Suprapubic skin (tissue), 4 donors: Measurements from ENCODE around the gene LRRTM4.

Experiments used
- CTCF ChIP-seq, 2 donors: fragments of 200-600 bp in 1 of 2; fragments of 450-650 bp in 1 of 2; sonication (generic) in 1 of 2; IDR thresholded peaks; one replicate each; pipeline ENCODE4 v1.5.1; 2016 to 2019; ENCODE audit warnings: antibody characterized with exemption in 2 of 2, mild to moderate bottlenecking in 1 of 2, moderate library complexity in 1 of 2
- EP300 ChIP-seq: sonication (generic); formaldehyde crosslinking; IDR thresholded peaks from one replicate; pipeline ENCODE4 v1.6.1; 2017; ENCODE audit warnings: antibody characterized with exemption
- POLR2A ChIP-seq, 2 donors: fragments of 450-650 bp; IDR thresholded peaks; one replicate each; pipeline ENCODE4 v1.6.1; 2017; ENCODE audit warnings: antibody characterized with exemption in 2 of 2, mild to moderate bottlenecking in 2 of 2, moderate library complexity in 2 of 2
- POLR2AphosphoS5 ChIP-seq, 3 donors: sonication (generic); formaldehyde crosslinking; IDR thresholded peaks; one replicate each; pipeline ENCODE4 v1.6.1; 2017; ENCODE audit warnings: antibody characterized with exemption in 3 of 3

DNA sequence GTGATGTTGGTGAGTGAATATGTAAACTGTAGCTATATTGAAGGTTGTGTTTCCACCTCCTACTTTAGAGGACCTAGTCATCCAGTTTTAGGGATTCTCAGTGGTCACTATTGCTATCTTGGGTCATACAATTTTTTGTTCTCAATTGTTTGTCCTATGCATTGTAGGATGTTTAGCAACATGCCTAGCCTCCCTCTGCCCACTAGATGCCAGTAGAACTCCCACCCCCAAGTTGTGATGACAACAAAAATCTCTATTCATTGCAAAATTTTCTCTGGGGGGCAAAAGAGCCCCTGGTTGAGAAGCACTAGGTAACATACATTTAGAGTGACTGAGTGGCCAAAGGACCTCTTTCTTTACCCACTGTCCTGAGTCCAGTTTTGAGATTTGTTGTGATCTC lies 87.3 kb downstream of the LRRTM4 start:
- TF ChIP-seq CTCF (IDR thresholded peaks at IDR 0.05) = no peak
- TF ChIP-seq POLR2A (IDR thresholded peaks at IDR 0.05) = no peak
- no peak for TF ChIP-seq EP300
- TF ChIP-seq POLR2AphosphoS5 (IDR thresholded peaks at IDR 0.05) = no peak
